ENCODE results near the gene B3GNT2.

DNA sequence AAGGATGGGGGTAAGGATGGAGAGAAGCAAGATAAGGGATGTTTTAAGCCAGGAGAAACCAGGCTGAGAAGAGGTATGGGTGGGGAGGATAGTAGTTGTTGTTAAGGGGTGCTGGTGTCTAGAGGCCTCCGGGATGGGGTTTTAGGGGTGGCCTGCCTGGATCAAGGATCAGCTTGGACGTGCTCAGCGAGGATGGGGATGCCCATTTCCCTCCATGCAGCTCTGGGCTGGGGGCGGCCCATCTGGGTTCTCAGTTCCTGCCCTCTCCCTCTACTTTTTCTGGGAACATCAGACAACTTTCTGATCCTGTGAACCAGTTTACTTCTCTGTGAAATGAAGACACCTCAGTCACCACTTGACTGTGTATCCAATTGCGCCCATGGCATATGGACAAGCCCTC is 10.1 kb downstream of the B3GNT2 start:
- no peak for TF ChIP-seq MXI1 (conservative IDR thresholded peaks at IDR 0.05; ENCODE audit: poor library complexity, severe bottlenecking)
- TF ChIP-seq, protein P1, sequence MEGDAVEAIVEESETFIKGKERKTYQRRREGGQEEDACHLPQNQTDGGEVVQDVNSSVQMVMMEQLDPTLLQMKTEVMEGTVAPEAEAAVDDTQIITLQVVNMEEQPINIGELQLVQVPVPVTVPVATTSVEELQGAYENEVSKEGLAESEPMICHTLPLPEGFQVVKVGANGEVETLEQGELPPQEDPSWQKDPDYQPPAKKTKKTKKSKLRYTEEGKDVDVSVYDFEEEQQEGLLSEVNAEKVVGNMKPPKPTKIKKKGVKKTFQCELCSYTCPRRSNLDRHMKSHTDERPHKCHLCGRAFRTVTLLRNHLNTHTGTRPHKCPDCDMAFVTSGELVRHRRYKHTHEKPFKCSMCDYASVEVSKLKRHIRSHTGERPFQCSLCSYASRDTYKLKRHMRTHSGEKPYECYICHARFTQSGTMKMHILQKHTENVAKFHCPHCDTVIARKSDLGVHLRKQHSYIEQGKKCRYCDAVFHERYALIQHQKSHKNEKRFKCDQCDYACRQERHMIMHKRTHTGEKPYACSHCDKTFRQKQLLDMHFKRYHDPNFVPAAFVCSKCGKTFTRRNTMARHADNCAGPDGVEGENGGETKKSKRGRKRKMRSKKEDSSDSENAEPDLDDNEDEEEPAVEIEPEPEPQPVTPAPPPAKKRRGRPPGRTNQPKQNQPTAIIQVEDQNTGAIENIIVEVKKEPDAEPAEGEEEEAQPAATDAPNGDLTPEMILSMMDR (IDR thresholded peaks at IDR 0.05; ENCODE audit: poor library complexity, severe bottlenecking): no peak

Measured in neural cell (in vitro differentiated cells).